HEK293 (cell line): ENCODE data around the gene ERRFI1.
"Not testable (repeated sequence)": the region's sequence is repeated elsewhere in the genome, so short reads cannot be mapped to it uniquely, and the experiment has no call there.

ENCODE experiments used
- CTCF ChIA-PET: fragments of 350-600 bp; formaldehyde crosslinking; extraction: SDS; loops from one replicate; lab custom pipeline; 2021; ENCODE audit warnings: antibody characterized with exemption; lab: Yijun Ruan, JAX
- POLR2A ChIA-PET: fragments of 300-600 bp; formaldehyde crosslinking; extraction: SDS; loops from one replicate; lab custom pipeline; 2020; ENCODE audit warnings: antibody characterized with exemption, inconsistent platforms; lab: Yijun Ruan, JAX
- H3K27ac ChIP-seq: fragments of 200-500 bp; sonication (Bioruptor generic); 2 replicates; pipeline ENCODE4 v1.5.1; 2014; ENCODE audit warnings: low read depth, low read length, control low read depth, inconsistent platforms; ENCODE audit errors: extremely low read depth
- H3K36me3 ChIP-seq, 2 experiments: fragments of 200-500 bp in 1 of 2; sonication (Bioruptor generic) in 1 of 2; 1 replicate in 1 of 2; 2 replicates in 1 of 2; pipeline ENCODE4 v1.5.1; 2014 to 2017; ENCODE audit warnings: inconsistent platforms in 2 of 2, low read length in 2 of 2; ENCODE audit not compliant: control insufficient read depth in 2 of 2, insufficient read depth in 1 of 2
- H3K4me1 ChIP-seq: fragments of 200-500 bp; sonication (Bioruptor generic); 2 replicates; pipeline ENCODE4 v1.5.1; 2014; ENCODE audit warnings: mild to moderate bottlenecking, low read length, inconsistent platforms; ENCODE audit not compliant: control insufficient read depth, insufficient read depth
- H3K4me3 ChIP-seq: 2 replicates; pipeline ENCODE4 v1.5.1; 2011; ENCODE audit warnings: low read depth, mild to moderate bottlenecking, control low read depth, low read length, moderate library complexity
- H3K9me3 ChIP-seq: fragments of 200-500 bp; sonication (Bioruptor generic); 2 replicates; pipeline ENCODE4 v1.5.1; 2014; ENCODE audit warnings: low read depth, low read length, inconsistent platforms; ENCODE audit not compliant: control insufficient read depth, insufficient read depth
- AEBP2 ChIP-seq: fragments of 450-650 bp; formaldehyde crosslinking; IDR thresholded peaks from 2 replicates; pipeline ENCODE4 v1.5.1; 2016; ENCODE audit warnings: missing biosample characterization, missing genetic modification characterization, borderline replicate concordance
- CTCF ChIP-seq: fragments of 450-650 bp; formaldehyde crosslinking; IDR thresholded peaks from 2 replicates; pipeline ENCODE4 v1.5.1; 2016; ENCODE audit warnings: missing biosample characterization, missing genetic modification characterization
- EGR2 ChIP-seq: fragments of 450-650 bp; formaldehyde crosslinking; IDR thresholded peaks from 2 replicates; pipeline ENCODE4 v1.5.1; 2016; ENCODE audit warnings: low read depth, missing biosample characterization, missing genetic modification characterization
- SCRT1 ChIP-seq: fragments of 450-650 bp; formaldehyde crosslinking; IDR thresholded peaks from 2 replicates; pipeline ENCODE4 v1.5.1; 2016; ENCODE audit warnings: missing biosample characterization, missing genetic modification characterization, borderline replicate concordance
- SP2 ChIP-seq: fragments of 450-650 bp; formaldehyde crosslinking; IDR thresholded peaks from 2 replicates; pipeline ENCODE4 v1.5.1; 2016; ENCODE audit warnings: missing biosample characterization, missing genetic modification characterization
- WT1 ChIP-seq: fragments of 450-650 bp; formaldehyde crosslinking; IDR thresholded peaks from 2 replicates; pipeline ENCODE4 v1.5.1; 2016; ENCODE audit warnings: missing biosample characterization, missing genetic modification characterization
- ZBTB20 ChIP-seq: fragments of 450-650 bp; formaldehyde crosslinking; IDR thresholded peaks from 2 replicates; pipeline ENCODE4 v1.5.1; 2016; ENCODE audit warnings: missing biosample characterization, missing genetic modification characterization
- ZBTB7A ChIP-seq: fragments of 450-650 bp; formaldehyde crosslinking; IDR thresholded peaks from 2 replicates; pipeline ENCODE4 v1.5.1; 2016; ENCODE audit warnings: low read depth, missing biosample characterization, missing genetic modification characterization
- ZFP69B ChIP-seq: fragments of 450-650 bp; formaldehyde crosslinking; IDR thresholded peaks from 2 replicates; pipeline ENCODE4 v1.5.1; 2016; ENCODE audit warnings: missing biosample characterization, missing genetic modification characterization
- ZNF174 ChIP-seq: fragments of 450-650 bp; formaldehyde crosslinking; IDR thresholded peaks from 2 replicates; pipeline ENCODE4 v1.5.0; 2017; ENCODE audit warnings: missing biosample characterization, mild to moderate bottlenecking, missing genetic modification characterization
- ZNF175 ChIP-seq: fragments of 450-650 bp; formaldehyde crosslinking; IDR thresholded peaks from 2 replicates; pipeline ENCODE4 v1.5.1; 2016; ENCODE audit warnings: missing biosample characterization, missing genetic modification characterization
- ZNF19 ChIP-seq: fragments of 450-650 bp; formaldehyde crosslinking; IDR thresholded peaks from 2 replicates; pipeline ENCODE4; 2016; ENCODE audit warnings: missing biosample characterization, missing genetic modification characterization, low read depth
- ZNF266 ChIP-seq: fragments of 450-650 bp; formaldehyde crosslinking; IDR thresholded peaks from 2 replicates; pipeline ENCODE4 v1.5.1; 2016; ENCODE audit warnings: missing biosample characterization, missing genetic modification characterization, low read depth
- ZNF292 ChIP-seq: fragments of 450-650 bp; formaldehyde crosslinking; IDR thresholded peaks from 2 replicates; pipeline ENCODE4 v1.5.1; 2016; ENCODE audit warnings: low read depth, missing biosample characterization, missing genetic modification characterization, borderline replicate concordance
- ZNF311 ChIP-seq: fragments of 450-650 bp; formaldehyde crosslinking; IDR thresholded peaks from 2 replicates; pipeline ENCODE4 v1.5.1; 2017; ENCODE audit warnings: missing biosample characterization, missing genetic modification characterization, borderline replicate concordance
- ZNF501 ChIP-seq: fragments of 450-650 bp; formaldehyde crosslinking; IDR thresholded peaks from 2 replicates; pipeline ENCODE4 v1.5.1; 2016; ENCODE audit warnings: missing biosample characterization, missing genetic modification characterization
- ZNF658 ChIP-seq: fragments of 450-650 bp; formaldehyde crosslinking; IDR thresholded peaks from 2 replicates; pipeline ENCODE4; 2016; ENCODE audit warnings: missing biosample characterization, missing genetic modification characterization
- ZNF670 ChIP-seq: fragments of 450-650 bp; formaldehyde crosslinking; IDR thresholded peaks from 2 replicates; pipeline ENCODE4 v1.5.1; 2016; ENCODE audit warnings: missing biosample characterization, missing genetic modification characterization, low read depth
- ZNF76 ChIP-seq: fragments of 450-650 bp; formaldehyde crosslinking; IDR thresholded peaks from 2 replicates; pipeline ENCODE4; 2016; ENCODE audit warnings: low read depth, missing biosample characterization, missing genetic modification characterization, borderline replicate concordance
- ZSCAN16 ChIP-seq: fragments of 450-650 bp; formaldehyde crosslinking; IDR thresholded peaks from 2 replicates; pipeline ENCODE4 v1.5.1; 2016; ENCODE audit warnings: missing biosample characterization, missing genetic modification characterization

The ERRFI1 gene

GRCh38 chr1:7967196-7967595, 58.9 kb downstream of the ERRFI1 start:
- Histone ChIP-seq H3K4me3 (no peak overlapping the region), H3K36me3 (peaks cover 81 to 93% of the 10 kb centered on the region in 2 experiments), H3K27ac (no peak overlapping the region), H3K4me1 (no peaks in the 10 kb centered on the region), H3K9me3 (no peaks in the 10 kb centered on the region)
- ChIA-PET CTCF (interaction anchor here (0.6 to 4.1 kb wide), 2 partner anchors 8 to 215 kb away, joined by 4 to 27 read pairs; no protein-coding TSS in a partner anchor), POLR2A (no interaction called here)
- no peak for TF ChIP-seq CTCF
- no peak for TF ChIP-seq WT1 (tag by site-specific recombination)
- no peak for TF ChIP-seq ZNF501 (tag by site-specific recombination)
- TF ChIP-seq ZBTB7A (tag by site-specific recombination) = no peak
- TF ChIP-seq AEBP2 (tag by site-specific recombination) = no peak
- TF ChIP-seq ZNF76 (tag by site-specific recombination) = no peak
- TF ChIP-seq ZNF658 = no peak
- no peak for TF ChIP-seq ZBTB20 (tag by site-specific recombination)
- TF ChIP-seq SCRT1 (tag by site-specific recombination) = no peak
- TF ChIP-seq ZNF174 (tag by site-specific recombination) = no peak
- TF ChIP-seq SP2 (tag by site-specific recombination) = no peak
- TF ChIP-seq ZNF292 (tag by site-specific recombination) = no peak

GRCh38 chr1:7964476-7964875, 61.6 kb downstream of the ERRFI1 start:
- ChIA-PET POLR2A (no interaction called here), CTCF (interaction anchor here (4.1 kb wide), 1 partner anchor 11 kb away, joined by 27 read pairs; no protein-coding TSS in a partner anchor)
- peaks cover 60 to 66% of the 10 kb centered on the region in 2 experiments for H3K36me3 ChIP-seq
- no peaks in the 10 kb centered on the region for H3K4me1 ChIP-seq
- no peak overlapping the region for H3K4me3 ChIP-seq
- no peak overlapping the region for H3K27ac ChIP-seq
- H3K9me3 ChIP-seq = no peaks in the 10 kb centered on the region
- TF ChIP-seq ZNF175 = no peak
- no peak for TF ChIP-seq ZNF311
- TF ChIP-seq ZFP69B (tag by site-specific recombination) = no peak
- no peak for TF ChIP-seq ZNF19 (tag by site-specific recombination)
- no peak for TF ChIP-seq ZNF670 (tag by site-specific recombination)
- no peak for TF ChIP-seq ZSCAN16 (tag by site-specific recombination)
- no peak for TF ChIP-seq ZNF266
- TF ChIP-seq, all 188 proteins: peak for 0

GRCh38 chr1:7963841-7964240, 62.3 kb downstream of the ERRFI1 start:
- ChIA-PET CTCF (interaction anchor here (0.6 to 4.1 kb wide), 3 partner anchors 11 to 386 kb away, joined by 3 to 27 read pairs (median 3); no protein-coding TSS in a partner anchor), POLR2A (interaction anchor here (1.2 kb wide), 1 partner anchor 12 kb away, joined by 6 read pairs; no protein-coding TSS in a partner anchor)
- H3K36me3 ChIP-seq = peaks cover 54 to 59% of the 10 kb centered on the region in 2 experiments
- TF ChIP-seq EGR2 (tag by site-specific recombination) = 0 out of 2 replicates have a peak, but pooled peaks have one; percentile 9
- TF ChIP-seq, all 188 proteins: peak for 1; not testable (repeated sequence) for 187
- H3K4me1 ChIP-seq, H3K9me3 ChIP-seq, H3K4me3 ChIP-seq, H3K27ac ChIP-seq: not testable (repeated sequence)

- peaks cover 49 to 54% of the 10 kb centered on the region in 2 experiments for H3K36me3 ChIP-seq
- CTCF ChIA-PET = interaction anchor here (0.6 to 1.3 kb wide), 3 partner anchors 12 to 387 kb away, joined by 3 to 9 read pairs (median 3); no protein-coding TSS in a partner anchor
- H3K9me3 ChIP-seq, H3K27ac ChIP-seq, H3K4me1 ChIP-seq, H3K4me3 ChIP-seq: not testable (repeated sequence)
- POLR2A ChIA-PET = interaction anchor here (1.2 kb wide), 1 partner anchor 12 kb away, joined by 6 read pairs; no protein-coding TSS in a partner anchor
These were observed 62.8 kb downstream of the ERRFI1 start for GRCh38 chr1:7963378-7963730.
